HepG2 (cell line): Measurements from ENCODE around the gene CPE.

Experiments used
- EP300 ChIP-seq, 3 experiments: sonication (generic) in 1 of 3; formaldehyde crosslinking in 1 of 3; IDR thresholded peaks; 2 replicates each; pipeline versions ENCODE4 v1.5.1 to v1.6.1; 2011 to 2020; ENCODE audit warnings: low read depth in 2 of 3, low read length in 2 of 3, borderline replicate concordance in 1 of 3, improper control_type of control experiment in 1 of 3, mild to moderate bottlenecking in 1 of 3, missing genetic modification reagents in 1 of 3, moderate library complexity in 1 of 3
- HNF4G ChIP-seq, 2 experiments: sonication (generic) in 1 of 2; formaldehyde crosslinking in 1 of 2; IDR thresholded peaks; 2 replicates each; pipeline versions ENCODE4 v1.4.0 to v1.6.1; 2011 to 2020; ENCODE audit warnings: borderline replicate concordance in 2 of 2, low read depth in 2 of 2, mild to moderate bottlenecking in 2 of 2, low read length in 1 of 2, missing genetic modification reagents in 1 of 2, moderate library complexity in 1 of 2
- ZNF674 ChIP-seq: sonication (generic); formaldehyde crosslinking; IDR thresholded peaks from 2 replicates; pipeline ENCODE4 v1.5.0; 2020; ENCODE audit warnings: low read depth, mild to moderate bottlenecking, missing genetic modification reagents

DNA sequence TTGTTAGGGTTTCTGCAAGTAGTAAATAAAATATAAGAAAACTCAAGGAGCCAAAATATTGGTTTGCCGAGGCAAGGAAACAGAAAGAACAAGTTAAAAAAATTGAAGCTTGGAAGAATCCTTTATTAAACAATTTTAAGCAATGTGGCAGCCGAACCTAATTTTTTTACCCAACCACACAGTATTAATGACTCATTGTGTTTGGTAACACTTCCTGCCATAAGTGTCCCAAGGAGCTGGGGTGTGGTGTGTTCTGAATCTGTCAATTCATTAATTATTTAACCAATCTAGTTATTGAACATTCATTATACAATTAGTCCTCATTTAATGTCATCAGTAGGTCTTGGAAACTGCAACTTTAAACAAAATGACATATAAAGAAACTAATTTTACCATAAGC is 19.3 kb upstream of the CPE start:
- TF ChIP-seq EP300 (IDR thresholded peaks at IDR 0.05; ENCODE audit: low read depth in 2 of 2, low read length in 2 of 2), result no peak
- TF ChIP-seq EP300 (CRISPR knock-in tag; IDR thresholded peaks at IDR 0.05; ENCODE audit: borderline replicate concordance), result no peak
- TF ChIP-seq HNF4G (IDR thresholded peaks at IDR 0.05; ENCODE audit: borderline replicate concordance, low read depth, low read length), result no peak
- no peak for TF ChIP-seq HNF4G (CRISPR knock-in tag; IDR thresholded peaks at IDR 0.05; ENCODE audit: borderline replicate concordance, low read depth)
- no peak for TF ChIP-seq ZNF674
